22Rv1 (cell line): Measurements from ENCODE around the gene INSYN1.

Source experiments
- CTCF ChIP-seq: fragments of 450-650 bp; IDR thresholded peaks from 2 replicates; pipeline ENCODE4 v1.5.1; 2017; ENCODE audit warnings: mild to moderate bottlenecking
- ZFX ChIP-seq: fragments of 450-650 bp; IDR thresholded peaks from 2 replicates; pipeline ENCODE4 v1.6.1; 2017; ENCODE audit warnings: antibody characterized with exemption, borderline replicate concordance

DNA sequence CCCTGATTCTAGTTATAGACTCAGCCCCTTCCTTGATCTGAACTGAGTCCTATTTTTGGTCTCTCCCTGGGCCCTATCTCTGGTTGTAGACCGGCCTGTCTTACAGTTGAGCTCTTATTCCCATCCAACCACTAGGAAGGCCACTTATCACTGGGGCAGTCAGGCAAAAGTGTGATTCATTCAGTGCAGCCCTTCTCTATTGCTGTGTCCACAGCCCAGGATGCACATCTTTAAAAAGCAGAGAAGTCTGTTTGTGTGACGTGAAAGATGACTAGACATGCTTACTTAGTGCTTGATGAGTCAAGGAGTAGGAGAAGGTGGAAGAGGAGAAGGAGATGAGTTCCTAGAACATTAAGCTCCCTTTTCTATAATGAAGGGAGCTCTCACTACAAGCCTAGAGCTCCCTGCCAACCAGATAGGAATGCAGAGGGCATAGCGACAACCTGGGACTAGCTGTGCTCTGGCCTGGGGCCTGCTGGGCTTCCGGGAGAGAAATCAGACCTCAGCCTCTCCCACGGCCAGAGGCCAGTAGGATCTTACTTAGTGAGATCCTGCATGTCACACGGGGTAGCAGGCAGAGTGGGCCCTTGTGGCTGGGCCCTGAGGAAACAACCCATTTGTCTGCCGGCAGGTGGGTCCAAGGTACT is 25.7 kb downstream of the INSYN1 start:
- TF ChIP-seq CTCF (no peak), ZFX (no peak)
